ENCODE data around the gene EIF4EBP2.

The EIF4EBP2 gene

GRCh38 chr10:70405037-70405824 lies 1.3 kb downstream of the EIF4EBP2 start:
- Histone ChIP-seq H3K4me1 (ENCODE audit: control insufficient read depth, insufficient read depth, low read length) (peaks cover 2% of the 10 kb centered on the region; the same call in 1 of the 2 replicates), H3K4me3 (ENCODE audit: low read length) (peak overlapping the region; percentile 96; the same call in 1 of the 2 replicates), H3K27ac (ENCODE audit: low read length) (no peak overlapping the region), H3K9me3 (ENCODE audit: control insufficient read depth, insufficient read depth, low read length) (no peaks in the 10 kb centered on the region), H3K27me3 (ENCODE audit: control insufficient read depth, insufficient read depth, low read length) (no peaks in the 10 kb centered on the region), H3K36me3 (ENCODE audit: control insufficient read depth, insufficient read depth, low read length) (no peaks in the 10 kb centered on the region; the same call in 1 of the 2 replicates)
- DNase-seq (ENCODE audit: low read depth, low spot score) = no peak
- no CpG with 5 or more reads among the region's 18 CpGs for WGBS (ENCODE audit: insufficient coverage, insufficient read length)

GRCh38 chr10:70409772-70410171 lies 5.8 kb downstream of the EIF4EBP2 start:
- no peaks in the 10 kb centered on the region for H3K9me3 ChIP-seq (ENCODE audit: control insufficient read depth, insufficient read depth, low read length)
- no peak overlapping the region for H3K4me3 ChIP-seq (ENCODE audit: low read length)
- H3K36me3 ChIP-seq (ENCODE audit: control insufficient read depth, insufficient read depth, low read length) = no peaks in the 10 kb centered on the region; the same call in 1 of the 2 replicates
- H3K27me3 ChIP-seq (ENCODE audit: control insufficient read depth, insufficient read depth, low read length) = no peaks in the 10 kb centered on the region
- peaks cover 2% of the 10 kb centered on the region; the same call in 1 of the 2 replicates for H3K4me1 ChIP-seq (ENCODE audit: control insufficient read depth, insufficient read depth, low read length)
- no peak overlapping the region for H3K27ac ChIP-seq (ENCODE audit: low read length)
- DNase-seq (ENCODE audit: low read depth, low spot score) = no peak
- WGBS (ENCODE audit: insufficient coverage, insufficient read length) = no CpG with 5 or more reads among the region's 3 CpGs

GRCh38 chr10:70410608-70411007 lies 6.7 kb downstream of the EIF4EBP2 start:
- Histone ChIP-seq H3K4me1 (ENCODE audit: control insufficient read depth, insufficient read depth, low read length) (no peaks in the 10 kb centered on the region; the same call in 1 of the 2 replicates), H3K27me3 (ENCODE audit: control insufficient read depth, insufficient read depth, low read length) (no peaks in the 10 kb centered on the region), H3K4me3 (ENCODE audit: low read length) (no peak overlapping the region), H3K27ac (ENCODE audit: low read length) (no peak overlapping the region), H3K9me3 (ENCODE audit: control insufficient read depth, insufficient read depth, low read length) (no peaks in the 10 kb centered on the region), H3K36me3 (ENCODE audit: control insufficient read depth, insufficient read depth, low read length) (no peaks in the 10 kb centered on the region; the same call in 1 of the 2 replicates)
- WGBS (ENCODE audit: insufficient coverage, insufficient read length) = no CpG with 5 or more reads among the region's 1 CpG
- DNase-seq (ENCODE audit: low read depth, low spot score) = no peak

GRCh38 chr10:70412356-70412755 lies 8.4 kb downstream of the EIF4EBP2 start:
- WGBS (ENCODE audit: insufficient coverage, insufficient read length) = no CpG with 5 or more reads among the region's 4 CpGs
- no peaks in the 10 kb centered on the region for H3K9me3 ChIP-seq (ENCODE audit: control insufficient read depth, insufficient read depth, low read length)
- H3K36me3 ChIP-seq (ENCODE audit: control insufficient read depth, insufficient read depth, low read length) = no peaks in the 10 kb centered on the region

GRCh38 chr10:70417568-70417967 lies 13.6 kb downstream of the EIF4EBP2 start:
- no peak overlapping the region for H3K4me3 ChIP-seq (ENCODE audit: low read length)
- no peak for DNase-seq (ENCODE audit: low read depth, low spot score)
- WGBS (ENCODE audit: insufficient coverage, insufficient read length) = no CpG with 5 or more reads among the region's 1 CpG
- no peaks in the 10 kb centered on the region for H3K9me3 ChIP-seq (ENCODE audit: control insufficient read depth, insufficient read depth, low read length)
- no peaks in the 10 kb centered on the region for H3K27me3 ChIP-seq (ENCODE audit: control insufficient read depth, insufficient read depth, low read length)
- H3K36me3 ChIP-seq (ENCODE audit: control insufficient read depth, insufficient read depth, low read length) = peaks cover 4% of the 10 kb centered on the region; the same call in 1 of the 2 replicates
- H3K27ac ChIP-seq (ENCODE audit: low read length) = no peak overlapping the region
- no peaks in the 10 kb centered on the region for H3K4me1 ChIP-seq (ENCODE audit: control insufficient read depth, insufficient read depth, low read length)

More at GRCh38 chr10:70412356-70412755, 8.4 kb downstream of the EIF4EBP2 start:
- H3K4me1 ChIP-seq (ENCODE audit: control insufficient read depth, insufficient read depth, low read length) = no peaks in the 10 kb centered on the region; the same call in 1 of the 2 replicates
- H3K27me3 ChIP-seq (ENCODE audit: control insufficient read depth, insufficient read depth, low read length) = no peaks in the 10 kb centered on the region
- H3K4me3 ChIP-seq (ENCODE audit: low read length) = no peak overlapping the region
- no peak for DNase-seq (ENCODE audit: low read depth, low spot score)
- H3K27ac ChIP-seq (ENCODE audit: low read length) = no peak overlapping the region

GRCh38 chr10:70418229-70418628 lies 14.3 kb downstream of the EIF4EBP2 start:
- H3K4me1 ChIP-seq (ENCODE audit: control insufficient read depth, insufficient read depth, low read length) = no peaks in the 10 kb centered on the region
- peaks cover 4% of the 10 kb centered on the region; the same call in 1 of the 2 replicates for H3K36me3 ChIP-seq (ENCODE audit: control insufficient read depth, insufficient read depth, low read length)
- H3K27ac ChIP-seq (ENCODE audit: low read length) = no peak overlapping the region
- no CpG with 5 or more reads among the region's 1 CpG for WGBS (ENCODE audit: insufficient coverage, insufficient read length)
- no peak for DNase-seq (ENCODE audit: low read depth, low spot score)
- H3K4me3 ChIP-seq (ENCODE audit: low read length) = no peak overlapping the region
- no peaks in the 10 kb centered on the region for H3K27me3 ChIP-seq (ENCODE audit: control insufficient read depth, insufficient read depth, low read length)
- no peaks in the 10 kb centered on the region for H3K9me3 ChIP-seq (ENCODE audit: control insufficient read depth, insufficient read depth, low read length)

GRCh38 chr10:70418713-70419112 lies 14.8 kb downstream of the EIF4EBP2 start:
- H3K27ac ChIP-seq (ENCODE audit: low read length) = no peak overlapping the region
- H3K9me3 ChIP-seq (ENCODE audit: control insufficient read depth, insufficient read depth, low read length) = no peaks in the 10 kb centered on the region
- no peaks in the 10 kb centered on the region for H3K4me1 ChIP-seq (ENCODE audit: control insufficient read depth, insufficient read depth, low read length)
- no CpG with 5 or more reads among the region's 3 CpGs for WGBS (ENCODE audit: insufficient coverage, insufficient read length)
- H3K27me3 ChIP-seq (ENCODE audit: control insufficient read depth, insufficient read depth, low read length) = no peaks in the 10 kb centered on the region
- no peak overlapping the region for H3K4me3 ChIP-seq (ENCODE audit: low read length)
- DNase-seq (ENCODE audit: low read depth, low spot score) = no peak
- H3K36me3 ChIP-seq (ENCODE audit: control insufficient read depth, insufficient read depth, low read length) = peaks cover 4% of the 10 kb centered on the region; the same call in 1 of the 2 replicates

GRCh38 chr10:70424320-70424719 lies 20.4 kb downstream of the EIF4EBP2 start:
- Histone ChIP-seq H3K36me3 (ENCODE audit: control insufficient read depth, insufficient read depth, low read length) (peaks cover 10% of the 10 kb centered on the region; the same call in 1 of the 2 replicates), H3K9me3 (ENCODE audit: control insufficient read depth, insufficient read depth, low read length) (no peaks in the 10 kb centered on the region), H3K27me3 (ENCODE audit: control insufficient read depth, insufficient read depth, low read length) (no peaks in the 10 kb centered on the region), H3K4me1 (ENCODE audit: control insufficient read depth, insufficient read depth, low read length) (no peaks in the 10 kb centered on the region), H3K4me3 (ENCODE audit: low read length) (no peak overlapping the region), H3K27ac (ENCODE audit: low read length) (no peak overlapping the region)
- whole genome bisulfite sequencing (ENCODE audit: insufficient coverage, insufficient read length) = no CpG with 5 or more reads among the region's 3 CpGs
- no peak for DNase-seq (ENCODE audit: low read depth, low spot score)

- Histone ChIP-seq H3K27me3 (ENCODE audit: control insufficient read depth, insufficient read depth, low read length) (no peaks in the 10 kb centered on the region), H3K36me3 (ENCODE audit: control insufficient read depth, insufficient read depth, low read length) (peaks cover 10% of the 10 kb centered on the region; the same call in 1 of the 2 replicates), H3K27ac (ENCODE audit: low read length) (no peak overlapping the region), H3K4me1 (ENCODE audit: control insufficient read depth, insufficient read depth, low read length) (no peaks in the 10 kb centered on the region), H3K4me3 (ENCODE audit: low read length) (no peak overlapping the region), H3K9me3 (ENCODE audit: control insufficient read depth, insufficient read depth, low read length) (no peaks in the 10 kb centered on the region)
- no peak for DNase-seq (ENCODE audit: low read depth, low spot score)
- WGBS (ENCODE audit: insufficient coverage, insufficient read length) = no CpG with 5 or more reads among the region's 3 CpGs
These were observed 21.2 kb downstream of the EIF4EBP2 start for GRCh38 chr10:70425096-70425495.

- no peaks in the 10 kb centered on the region for H3K4me1 ChIP-seq (ENCODE audit: control insufficient read depth, insufficient read depth, low read length)
- H3K27me3 ChIP-seq (ENCODE audit: control insufficient read depth, insufficient read depth, low read length) = no peaks in the 10 kb centered on the region
- no peak overlapping the region for H3K27ac ChIP-seq (ENCODE audit: low read length)
- no CpG with 5 or more reads among the region's 3 CpGs for WGBS (ENCODE audit: insufficient coverage, insufficient read length)
- no peak for DNase-seq (ENCODE audit: low read depth, low spot score)
- H3K4me3 ChIP-seq (ENCODE audit: low read length) = no peak overlapping the region
- H3K36me3 ChIP-seq (ENCODE audit: control insufficient read depth, insufficient read depth, low read length) = peaks cover 7% of the 10 kb centered on the region; the same call in 1 of the 2 replicates
- H3K9me3 ChIP-seq (ENCODE audit: control insufficient read depth, insufficient read depth, low read length) = no peaks in the 10 kb centered on the region
These were observed 22.9 kb downstream of the EIF4EBP2 start for GRCh38 chr10:70426823-70427222.
